K562 (cell line): Measurements from ENCODE around the gene HECW1. TPM values are rescaled to one million over a fixed set of nuclear protein-coding genes. Genes with fewer than 3 reads are reported as not detected.

Experiments
- ARHGAP35 ChIP-seq: fragments of 450-650 bp; IDR thresholded peaks from 2 replicates; pipeline ENCODE4 v1.6.1; 2018; ENCODE audit not compliant: partially characterized antibody
- FOXM1 ChIP-seq, 2 experiments: fragments of 450-650 bp in 1 of 2; sonication (generic) in 1 of 2; formaldehyde crosslinking in 1 of 2; IDR thresholded peaks; 2 replicates each; pipeline versions ENCODE4 v1.6.1 to v1.9.0; 2017 to 2022; ENCODE audit warnings: low read depth in 2 of 2, mild to moderate bottlenecking in 2 of 2, missing genetic modification reagents in 1 of 2, moderate library complexity in 1 of 2
- GTF2E2 ChIP-seq: fragments of 200-800 bp; sonication (Bioruptor generic); IDR thresholded peaks from 2 replicates; pipeline ENCODE4 v1.6.1; 2016; ENCODE audit warnings: missing genetic modification characterization, missing compliant biosample characterization
- HBP1 ChIP-seq: fragments of 450-650 bp; formaldehyde crosslinking; IDR thresholded peaks from 2 replicates; pipeline ENCODE4 v1.4.0; 2022; ENCODE audit warnings: missing genetic modification characterization
- JUND ChIP-seq, 2 experiments: IDR thresholded peaks; 2 replicates in 1 of 2; 3 replicates in 1 of 2; pipeline ENCODE4 v1.6.1; 2011; ENCODE audit warnings: borderline replicate concordance in 2 of 2, low read depth in 2 of 2, low read length in 2 of 2, improper control_type of control experiment in 1 of 2, missing biosample characterization in 1 of 2, missing genetic modification characterization in 1 of 2, missing genetic modification reagents in 1 of 2
- KLF13 ChIP-seq: fragments of 450-650 bp; IDR thresholded peaks from 2 replicates; pipeline ENCODE4 v1.6.1; 2016; ENCODE audit warnings: missing genetic modification characterization, low read depth, mild to moderate bottlenecking, missing compliant biosample characterization, moderate library complexity, borderline replicate concordance
- MEIS2 ChIP-seq: fragments of 450-650 bp; IDR thresholded peaks from 2 replicates; pipeline ENCODE4 v1.6.1; 2014; ENCODE audit warnings: mild to moderate bottlenecking; ENCODE audit not compliant: partially characterized antibody
- MTA1 ChIP-seq: fragments of 450-650 bp; IDR thresholded peaks from 2 replicates; pipeline ENCODE4 v1.6.1; 2017; ENCODE audit warnings: borderline replicate concordance
- MXI1 ChIP-seq: IDR thresholded peaks from 2 replicates; pipeline ENCODE4 v1.6.1; 2011; ENCODE audit warnings: low read depth, mild to moderate bottlenecking, improper control_type of control experiment, low read length
- NFYB ChIP-seq: IDR thresholded peaks from 2 replicates; pipeline ENCODE4 v1.6.1; 2011; ENCODE audit warnings: mild to moderate bottlenecking, moderate library complexity; ENCODE audit not compliant: insufficient read length; ENCODE audit errors: extremely low read depth
- NRF1 ChIP-seq, 2 experiments: fragments of 450-650 bp; IDR thresholded peaks in 1 of 2; conservative IDR thresholded peaks in 1 of 2; 2 replicates each; pipeline ENCODE4 v1.6.1; 2014; ENCODE audit warnings: mild to moderate bottlenecking in 2 of 2
- RAD51 ChIP-seq: fragments of 450-650 bp; IDR thresholded peaks from 2 replicates; pipeline ENCODE4 v1.7.1; 2016; ENCODE audit warnings: low read depth, mild to moderate bottlenecking, borderline replicate concordance
- RBFOX2 ChIP-seq: fragments of 200-400 bp; formaldehyde crosslinking; IDR thresholded peaks from 2 replicates; pipeline ENCODE4 v1.6.1; 2017; ENCODE audit warnings: low read depth, mild to moderate bottlenecking, low read length, moderate library complexity
- SFPQ ChIP-seq: fragments of 200-400 bp; formaldehyde crosslinking; IDR thresholded peaks from 2 replicates; pipeline ENCODE4 v1.6.1; 2017; ENCODE audit warnings: mild to moderate bottlenecking, low read depth, low read length, moderate library complexity
- TAL1 ChIP-seq: fragments of 450-650 bp; IDR thresholded peaks from 2 replicates; pipeline ENCODE4 v1.6.1; 2016; ENCODE audit warnings: mild to moderate bottlenecking
- TCF7 ChIP-seq: sonication (generic); IDR thresholded peaks from 2 replicates; pipeline ENCODE4 v1.6.1; 2016; ENCODE audit warnings: antibody characterized with exemption, borderline replicate concordance
- ZBTB7A ChIP-seq: IDR thresholded peaks from 2 replicates; pipeline ENCODE4 v1.6.1; 2011; ENCODE audit warnings: low read depth, mild to moderate bottlenecking, low read length, moderate library complexity, borderline replicate concordance; ENCODE audit not compliant: control insufficient read depth
- ZNF766 ChIP-seq: fragments of 200-800 bp; sonication (Bioruptor generic); conservative IDR thresholded peaks from 2 replicates; pipeline ENCODE4 v1.6.1; 2016; ENCODE audit warnings: missing genetic modification characterization, missing compliant biosample characterization
- polyA plus RNA-seq, 8 experiments: library from polyadenylated mRNA; depleted of rRNA in 4 of 8; stranded (reverse) in 5 of 8; unstranded in 3 of 8; fragments of >200 nt; fragmentation: Nextera tagmentation in 2 of 8; fragmentation: Illumina TruSeq in 1 of 8; extraction: Ambion mirVana in 2 of 8; extraction: Trizol in 1 of 8; gene quantifications; 2 replicates each; pipeline versions ENCODE4 v1.2.1 to v1.2.3, GENCODE V29; 2011 to 2014; ENCODE audit warnings: inconsistent platforms in 1 of 8, missing spikeins in 1 of 8
- total RNA-seq, 7 experiments: library from RNA; depleted of rRNA in 6 of 7; stranded (reverse); fragments of >200 nt in 6 of 7; fragmentation: Illumina TruSeq in 2 of 7; extraction: Trizol in 2 of 7; gene quantifications; 2 replicates each; pipeline versions ENCODE4 v1.2.1 to v1.2.3, GENCODE V29; 2011 to 2021; ENCODE audit warnings: low replicate concordance in 1 of 7
- TF ChIP-seq, protein P1 (sequence below): sonication (generic); formaldehyde crosslinking; IDR thresholded peaks from 2 replicates; pipeline ENCODE4 v1.8.0; 2023; ENCODE audit warnings: mild to moderate bottlenecking, missing genetic modification reagents
- TF ChIP-seq, protein P2 (sequence below): sonication (generic); formaldehyde crosslinking; IDR thresholded peaks from 2 replicates; pipeline ENCODE4 v1.9.0; 2022; ENCODE audit warnings: mild to moderate bottlenecking, missing genetic modification reagents

Gene HECW1
- total and polyA plus RNA-seq, 9 of the 15 experiments (the other 6 are each of a cell fraction or from before 2014, with no cell fraction given): 0.07 to 0.31 (median 0.13) TPM; not detected in 4

- TF ChIP-seq TCF7 (no peak), MXI1 (no peak), TAL1 (peak; percentile 84), GTF2E2 (tag) (no peak; the same call in 1 of the 2 replicates), RBFOX2 (no peak), RAD51 (no peak), NRF1 (conservative IDR thresholded peaks at IDR 0.05 in 1 of 2, IDR thresholded peaks at IDR 0.05 in 1 of 2) (peak; percentile 92 to 93), JUND (IDR thresholded peaks at IDR 0.05; ENCODE audit: borderline replicate concordance, low read depth, low read length) (peak; percentile 44; the same call in 1 of the 2 replicates), JUND (tag; IDR thresholded peaks at IDR 0.05; ENCODE audit: borderline replicate concordance, low read depth, low read length) (no peak; the same call in 2 of the 3 replicates), ARHGAP35 (no peak), NFYB (no peak), FOXM1 (IDR thresholded peaks at IDR 0.05; ENCODE audit: low read depth) (peak; percentile 61; the same call in 1 of the 2 replicates), FOXM1 (CRISPR knock-in tag; IDR thresholded peaks at IDR 0.05; ENCODE audit: low read depth) (no peak), MEIS2 (no peak), MTA1 (peak; percentile 47; the same call in 1 of the 2 replicates), ZNF766 (CRISPR knock-in tag) (0 out of 2 replicates have a peak, but pooled peaks have one; percentile 48), KLF13 (no peak), HBP1 (CRISPR knock-in tag) (no peak), ZBTB7A (peak; percentile 23; the same call in 1 of the 2 replicates), SFPQ (no peak)
- TF ChIP-seq, protein P1, sequence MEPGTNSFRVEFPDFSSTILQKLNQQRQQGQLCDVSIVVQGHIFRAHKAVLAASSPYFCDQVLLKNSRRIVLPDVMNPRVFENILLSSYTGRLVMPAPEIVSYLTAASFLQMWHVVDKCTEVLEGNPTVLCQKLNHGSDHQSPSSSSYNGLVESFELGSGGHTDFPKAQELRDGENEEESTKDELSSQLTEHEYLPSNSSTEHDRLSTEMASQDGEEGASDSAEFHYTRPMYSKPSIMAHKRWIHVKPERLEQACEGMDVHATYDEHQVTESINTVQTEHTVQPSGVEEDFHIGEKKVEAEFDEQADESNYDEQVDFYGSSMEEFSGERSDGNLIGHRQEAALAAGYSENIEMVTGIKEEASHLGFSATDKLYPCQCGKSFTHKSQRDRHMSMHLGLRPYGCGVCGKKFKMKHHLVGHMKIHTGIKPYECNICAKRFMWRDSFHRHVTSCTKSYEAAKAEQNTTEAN (CRISPR knock-in tag): no peak
- TF ChIP-seq, protein P2, sequence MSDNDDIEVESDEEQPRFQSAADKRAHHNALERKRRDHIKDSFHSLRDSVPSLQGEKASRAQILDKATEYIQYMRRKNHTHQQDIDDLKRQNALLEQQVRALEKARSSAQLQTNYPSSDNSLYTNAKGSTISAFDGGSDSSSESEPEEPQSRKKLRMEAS: 0 out of 2 replicates have a peak, but pooled peaks have one; percentile 14
Measured at GRCh38 chr7:43577485-43577951, 465.1 kb downstream of the HECW1 start (continued).
